ENCODE data around the gene RHOG.
"Not testable (repeated sequence)": the region's sequence is repeated elsewhere in the genome, so short reads cannot be mapped to it uniquely, and the experiment has no call there.

Gene RHOG

DNA sequence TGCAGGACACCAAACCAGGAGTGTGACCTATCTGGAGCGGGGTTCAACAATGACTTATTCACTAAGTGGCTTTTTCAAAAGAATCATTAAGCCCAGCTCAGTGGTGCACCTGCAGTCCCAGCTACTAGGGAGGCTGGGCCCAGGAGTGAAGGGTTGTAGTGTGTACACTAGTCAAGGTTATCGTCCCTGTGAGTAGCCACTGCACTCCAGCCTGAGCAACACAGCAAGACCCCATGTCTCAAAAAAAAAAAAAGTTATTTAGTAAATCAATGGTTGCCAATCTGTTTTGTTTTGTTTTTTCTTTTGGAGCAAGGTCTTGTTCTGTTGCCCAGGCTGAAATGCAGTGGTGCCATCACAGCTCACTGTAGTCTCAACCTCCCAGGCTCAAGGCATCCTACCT lies 7.9 kb downstream of the RHOG start:
- no peak for DNase-seq

DNA sequence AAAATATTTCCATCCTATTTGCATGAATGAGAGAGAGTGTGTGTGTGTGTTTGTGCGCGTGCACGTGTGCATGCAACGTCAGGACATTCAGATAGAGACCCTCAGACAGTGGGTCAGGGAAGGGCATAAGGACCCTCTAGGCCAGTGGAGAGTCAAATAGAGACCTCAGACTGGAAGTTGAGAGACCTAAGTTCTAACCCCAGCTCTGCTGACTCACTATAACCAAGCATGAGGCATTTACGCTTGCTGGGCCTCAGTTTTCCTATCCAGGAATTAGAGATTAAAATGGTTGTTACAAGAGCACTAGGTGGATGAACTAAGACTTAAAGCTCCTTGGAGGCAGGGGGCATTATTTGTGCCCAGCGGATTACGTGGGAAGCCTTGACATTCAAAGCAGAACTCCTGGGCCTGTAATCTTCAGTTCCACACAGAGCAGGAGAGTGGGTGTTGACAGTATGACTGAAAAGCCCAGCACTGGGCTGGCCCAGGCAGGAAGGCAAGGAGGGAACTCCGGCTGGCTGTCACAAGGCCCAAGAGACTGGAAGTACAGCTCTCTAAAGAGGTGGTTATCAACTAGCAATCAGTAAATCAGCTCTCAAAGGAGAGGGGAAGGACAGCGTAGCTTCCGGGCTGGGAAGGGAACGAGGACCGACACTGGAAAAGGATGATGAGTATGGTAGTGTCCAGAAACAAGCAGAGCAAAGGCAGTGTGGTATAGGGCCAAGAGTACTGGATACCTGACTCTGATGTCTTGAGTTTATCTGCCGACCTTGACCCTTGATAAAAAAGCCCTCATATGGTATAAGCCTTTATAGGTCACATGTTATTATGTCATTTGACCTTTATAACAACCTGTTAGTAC lies 9.2 kb downstream of the RHOG start:
- no peak for DNase-seq

DNA sequence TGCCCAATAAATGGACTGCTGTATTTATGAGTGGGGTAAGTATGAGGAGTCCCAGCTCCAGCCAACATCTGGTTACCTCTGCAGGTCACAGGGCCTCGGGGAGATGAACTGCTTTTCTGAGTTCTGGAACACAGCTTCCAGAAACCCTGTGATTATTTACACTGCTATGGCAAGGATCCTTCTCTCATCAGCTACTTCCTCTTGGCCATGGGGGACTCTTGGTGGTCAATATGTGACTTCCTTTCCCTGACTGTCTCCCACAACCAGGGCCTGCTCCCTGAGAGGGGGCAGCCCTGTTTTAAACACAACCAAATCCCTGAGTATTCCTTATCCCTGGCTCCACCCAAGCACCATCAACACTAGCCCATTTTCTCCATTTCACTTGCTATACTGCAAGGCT lies 10.0 kb downstream of the RHOG start:
- no peak for DNase-seq

DNA sequence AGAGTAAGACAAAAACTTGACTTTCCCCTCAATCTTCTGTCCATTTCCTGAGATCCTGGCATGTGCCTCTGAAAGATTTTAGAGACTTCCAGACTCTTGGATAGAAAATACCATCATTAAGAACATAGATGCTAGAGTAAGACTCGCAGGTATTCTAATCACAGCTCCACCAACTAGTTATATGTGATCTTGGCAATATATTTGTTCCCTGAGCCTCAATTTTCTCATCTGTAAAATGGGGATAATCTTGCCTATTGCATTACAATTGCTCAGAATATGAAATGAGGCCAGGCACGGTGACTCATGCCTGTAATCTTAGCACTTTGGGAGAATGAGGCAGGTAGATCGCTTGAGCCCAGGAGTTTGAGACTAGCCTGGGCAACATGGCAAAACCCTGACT lies 10.7 kb downstream of the RHOG start:
- no peak for DNase-seq

DNA sequence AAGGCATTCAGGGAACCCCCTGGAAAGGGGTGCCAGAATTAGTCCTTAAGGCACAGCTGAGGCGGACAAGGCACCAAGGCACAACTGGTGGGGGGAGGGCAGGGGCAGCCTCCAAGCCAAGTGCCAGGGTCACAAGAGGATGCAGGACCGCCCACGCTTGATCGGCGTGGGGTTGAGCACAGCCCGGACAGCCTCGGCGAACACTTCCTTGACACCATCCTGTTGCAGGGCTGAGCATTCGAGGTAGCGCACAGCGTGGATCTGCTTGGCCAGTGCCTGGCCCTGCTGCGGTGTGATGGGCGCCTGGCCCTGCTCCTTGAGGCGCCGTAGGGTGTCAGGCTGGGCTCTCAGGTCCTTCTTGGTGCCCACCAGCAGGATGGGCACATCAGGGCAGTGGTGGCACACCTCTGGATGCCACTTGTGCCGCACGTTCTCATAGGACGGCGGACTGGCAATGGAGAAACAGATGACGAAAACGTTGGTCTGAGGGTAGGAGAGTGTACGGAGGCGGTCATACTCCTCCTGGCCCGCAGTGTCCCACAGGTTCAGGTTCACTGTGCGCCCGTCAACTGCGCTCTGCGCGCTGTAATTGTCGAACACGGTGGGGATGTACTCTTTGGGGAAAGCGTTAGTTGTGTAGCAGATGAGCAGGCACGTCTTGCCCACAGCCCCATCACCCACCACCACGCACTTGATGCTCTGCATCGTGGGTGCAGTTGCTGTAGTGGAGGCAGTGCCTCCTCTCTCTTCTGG lies 13.1 kb downstream of the RHOG start:
- DNase-seq = no peak

DNA sequence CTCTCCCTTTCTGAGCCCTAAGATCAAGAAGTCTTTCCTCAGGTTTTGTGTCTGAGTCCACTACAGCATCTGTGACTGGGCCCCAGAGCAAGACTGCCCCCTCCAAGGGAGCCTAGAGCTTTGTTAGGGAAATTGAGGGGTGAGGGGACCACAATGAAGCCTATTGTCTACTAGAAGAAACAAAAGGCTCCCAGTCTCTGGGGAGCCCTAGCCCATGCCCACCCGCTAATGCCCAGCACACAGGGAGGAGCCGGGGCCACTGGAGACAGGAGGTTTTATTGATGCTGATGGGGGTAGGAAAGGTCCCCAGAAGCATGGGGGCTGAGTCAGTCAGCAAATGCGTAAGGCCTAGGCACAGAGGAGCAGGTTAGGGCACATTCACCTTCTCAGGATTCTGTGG lies 14.0 kb downstream of the RHOG start:
- no peak for DNase-seq

DNA sequence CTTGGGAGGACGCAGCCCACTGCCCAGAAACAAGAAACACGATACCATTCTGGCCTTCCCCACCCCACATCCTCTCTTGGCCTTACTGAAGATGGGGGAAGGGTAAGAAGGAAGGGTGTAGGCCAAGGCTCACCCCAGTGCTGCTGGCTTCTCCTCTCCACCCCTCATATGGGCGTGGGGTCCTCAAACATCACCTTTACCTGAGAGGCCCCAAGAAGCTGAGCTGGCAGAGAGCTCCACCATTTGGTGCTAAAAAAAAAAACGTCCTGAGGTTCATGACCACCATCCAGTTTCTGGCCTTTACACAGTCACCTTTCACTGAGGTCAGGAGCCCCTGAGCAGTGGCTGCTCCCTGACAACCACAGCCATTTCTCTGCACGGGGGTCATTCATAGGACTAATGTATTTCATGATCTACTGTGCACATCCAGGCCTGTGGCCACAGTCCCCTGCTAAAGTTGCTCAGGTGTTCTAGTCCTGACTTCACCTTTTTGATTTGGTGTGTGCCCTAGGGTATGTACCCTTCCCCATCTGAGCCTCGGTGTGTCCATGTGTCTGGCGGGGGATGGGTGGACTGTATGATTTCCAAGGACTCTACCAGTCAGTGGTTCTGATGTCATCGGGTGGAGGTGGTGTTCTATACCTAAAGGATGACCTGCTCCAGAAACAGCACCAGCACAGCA lies 15.1 kb downstream of the RHOG start:
- DNase-seq = no peak

DNA sequence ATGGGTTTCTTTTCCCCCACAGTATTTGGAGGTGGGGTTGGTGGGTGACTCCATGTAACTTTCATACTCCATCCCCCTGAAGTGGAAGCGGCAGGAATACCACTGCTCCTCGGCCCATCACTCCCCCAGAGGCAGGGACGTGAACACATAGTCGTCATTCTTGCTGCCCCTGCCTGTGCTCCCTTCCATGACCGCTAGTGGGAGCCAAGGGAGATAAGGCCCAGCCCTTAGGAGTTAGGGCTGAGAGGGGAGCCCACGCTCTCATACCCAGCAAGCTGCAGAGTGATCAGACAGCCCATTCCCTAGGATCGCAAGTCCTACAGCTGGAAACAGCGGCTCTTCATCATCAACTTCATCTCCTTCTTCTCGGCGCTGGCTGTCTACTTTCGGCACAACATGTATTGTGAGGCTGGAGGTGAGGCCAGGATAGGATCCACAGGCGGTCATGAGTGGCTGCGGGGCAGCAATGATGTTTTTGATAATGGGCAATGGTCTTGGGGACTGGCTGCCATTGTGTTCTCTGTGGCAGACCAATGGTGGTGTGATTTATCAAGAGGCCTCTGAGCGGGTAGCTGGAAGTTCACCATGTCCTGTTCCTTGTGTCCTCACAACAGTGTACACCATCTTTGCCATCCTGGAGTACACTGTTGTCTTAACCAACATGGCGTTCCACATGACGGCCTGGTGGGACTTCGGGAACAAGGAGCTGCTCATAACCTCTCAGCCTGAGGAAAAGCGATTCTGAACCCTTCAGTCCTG lies 15.9 kb downstream of the RHOG start:
- DNase-seq = peak; percentile 2

DNA sequence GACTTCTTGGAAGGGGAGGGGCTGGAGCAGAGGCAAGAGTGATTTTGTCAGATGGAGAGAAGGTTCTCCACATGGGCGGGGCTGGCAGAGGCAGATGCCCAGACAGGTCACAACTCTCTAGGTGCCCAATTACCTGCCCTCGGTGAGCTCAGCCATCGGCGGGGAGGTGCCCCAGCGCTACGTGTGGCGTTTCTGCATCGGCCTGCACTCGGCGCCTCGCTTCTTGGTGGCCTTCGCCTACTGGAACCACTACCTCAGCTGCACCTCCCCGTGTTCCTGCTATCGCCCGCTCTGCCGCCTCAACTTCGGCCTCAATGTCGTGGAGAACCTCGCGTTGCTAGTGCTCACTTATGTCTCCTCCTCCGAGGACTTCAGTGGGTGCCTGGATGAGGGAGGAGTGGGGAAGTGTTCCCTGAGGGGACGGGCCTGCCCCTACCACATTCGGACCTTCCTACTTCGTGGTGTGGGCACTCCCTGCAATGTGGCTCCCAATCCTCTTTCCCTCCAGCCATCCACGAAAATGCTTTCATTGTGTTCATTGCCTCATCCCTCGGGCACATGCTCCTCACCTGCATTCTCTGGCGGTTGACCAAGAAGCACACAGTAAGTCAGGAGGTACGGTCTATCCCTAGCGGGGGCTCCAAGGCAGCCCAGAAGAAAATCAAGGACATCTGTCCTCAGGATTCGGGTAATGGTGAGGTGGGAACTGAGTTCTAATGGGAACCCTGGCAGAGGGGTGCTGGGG lies 16.8 kb downstream of the RHOG start:
- DNase-seq = no peak

DNA sequence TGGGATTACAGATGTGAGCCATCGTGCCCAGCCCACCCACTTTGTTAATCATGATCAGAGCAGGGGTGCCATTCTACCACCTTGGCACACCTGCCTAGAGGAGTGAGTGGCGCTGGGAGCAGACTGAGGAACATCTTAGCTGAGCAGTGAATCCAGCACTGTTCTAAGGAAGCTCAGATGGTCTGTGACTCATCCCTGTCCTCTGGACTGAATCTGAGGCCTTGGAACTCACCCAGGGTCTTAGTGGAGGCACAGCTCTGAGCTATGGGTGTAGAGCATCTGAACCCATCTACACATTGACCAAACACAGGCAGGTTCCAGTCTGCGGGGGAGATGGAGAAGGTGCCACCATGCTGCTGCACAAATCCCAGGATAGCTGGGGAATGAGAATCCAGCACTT lies 17.5 kb downstream of the RHOG start:
- no peak for DNase-seq

DNA sequence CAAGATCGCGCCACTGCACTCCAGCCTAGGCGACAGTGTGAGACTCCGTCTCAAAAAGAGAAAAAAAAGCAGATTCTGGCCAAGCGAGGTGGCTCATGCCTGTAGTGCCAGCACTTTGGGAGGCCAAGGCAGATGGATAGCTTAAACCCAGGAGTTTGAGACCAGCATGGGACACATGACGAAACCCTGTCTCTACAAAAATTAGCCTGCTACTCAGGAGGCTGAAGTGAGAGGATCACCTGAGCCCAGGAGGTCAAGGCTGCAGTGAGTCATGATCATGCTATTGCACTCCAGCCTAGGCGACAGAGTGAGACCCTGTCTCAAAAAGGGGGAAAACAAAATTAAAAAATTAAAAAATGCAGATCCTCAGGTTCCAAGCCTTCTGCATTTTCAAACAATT lies 18.4 kb downstream of the RHOG start:
- no peak for DNase-seq

DNA sequence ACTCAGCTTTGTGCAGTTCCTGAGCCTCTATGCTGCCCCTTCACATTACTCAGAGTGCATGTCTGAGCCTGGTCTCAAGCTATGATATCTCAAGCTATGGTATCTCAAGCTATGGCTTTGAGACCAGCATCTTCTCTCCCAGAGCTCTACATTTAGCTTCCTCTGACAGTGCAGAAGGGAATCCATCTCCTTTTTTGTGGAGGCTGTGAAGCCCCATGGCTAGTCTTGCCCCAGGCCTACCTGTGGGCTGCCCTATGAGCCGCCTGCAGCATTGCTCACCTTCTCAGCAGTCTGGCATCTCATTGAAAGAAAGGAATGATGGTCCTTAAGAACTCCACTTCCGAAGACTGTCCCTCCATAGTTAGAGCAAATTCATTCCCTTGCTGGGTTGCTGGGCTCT lies 19.8 kb downstream of the RHOG start:
- no peak for DNase-seq

DNA sequence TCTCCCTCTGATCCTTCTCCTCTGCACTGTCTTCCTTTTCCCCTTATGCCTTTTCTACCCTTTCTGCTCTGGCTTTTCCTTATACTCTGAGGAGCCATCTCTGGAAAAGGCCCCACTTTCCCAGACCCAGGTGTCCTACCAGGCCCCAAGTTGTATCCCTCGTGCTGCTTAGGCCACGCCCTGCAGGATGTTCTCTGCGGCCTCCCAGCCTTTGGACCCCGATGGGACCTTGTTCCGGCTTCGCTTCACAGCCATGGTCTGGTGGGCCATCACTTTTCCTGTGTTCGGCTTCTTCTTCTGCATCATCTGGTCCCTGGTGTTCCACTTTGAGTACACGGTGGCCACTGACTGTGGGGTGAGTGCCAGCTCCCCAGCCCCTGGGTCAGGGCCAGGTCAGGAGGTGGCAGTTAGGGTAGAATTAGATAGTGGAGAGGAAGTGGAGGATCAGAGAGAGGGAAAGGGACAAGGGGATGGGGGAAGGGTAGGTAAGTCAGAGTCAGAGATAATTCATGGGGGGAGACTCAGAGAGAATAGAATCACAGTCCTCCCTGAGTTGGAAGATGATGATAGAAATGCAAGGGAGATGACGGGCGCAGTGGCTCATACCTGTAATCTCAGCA lies 23.5 kb downstream of the RHOG start:
- DNase-seq = no peak

DNA sequence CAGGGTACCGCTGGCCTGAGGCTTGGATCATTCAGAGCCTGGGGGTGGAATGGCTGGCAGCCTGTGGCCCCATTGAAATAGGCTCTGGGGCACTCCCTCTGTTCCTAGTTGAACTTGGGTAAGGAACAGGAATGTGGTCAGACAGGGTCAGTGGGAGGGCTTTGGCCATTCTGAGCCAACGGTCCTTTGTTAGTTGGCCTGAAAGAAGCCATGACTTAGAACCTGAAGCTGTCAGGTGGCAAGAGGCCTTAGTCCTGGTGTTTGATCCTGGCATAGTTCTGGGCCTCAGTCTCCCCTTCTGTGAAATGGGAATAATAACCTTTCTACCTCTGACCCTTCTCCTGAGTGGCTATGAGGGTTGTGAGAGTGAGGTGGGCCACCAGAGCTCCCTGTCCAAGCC lies 24.1 kb downstream of the RHOG start:
- no peak for DNase-seq

DNA sequence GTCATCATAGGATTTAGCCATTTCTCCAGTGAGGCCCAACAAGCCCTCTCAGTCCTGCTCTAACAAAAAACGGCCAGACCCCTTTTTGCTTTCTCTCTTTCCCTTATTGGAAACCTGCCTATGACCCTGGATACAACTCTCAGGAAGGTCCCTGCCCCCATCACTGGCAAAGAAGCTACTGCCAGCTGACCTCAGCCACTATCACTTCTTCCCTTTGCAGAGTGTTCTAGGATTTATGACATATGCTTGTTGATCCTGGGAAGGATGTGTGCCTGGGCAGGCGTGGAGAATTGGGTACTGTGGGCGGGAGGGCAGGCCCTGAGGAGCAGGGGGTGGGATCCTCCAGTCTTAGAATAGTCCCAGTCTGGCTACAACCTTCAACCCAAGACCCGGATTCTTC lies 24.9 kb downstream of the RHOG start:
- DNase-seq = no peak

DNA sequence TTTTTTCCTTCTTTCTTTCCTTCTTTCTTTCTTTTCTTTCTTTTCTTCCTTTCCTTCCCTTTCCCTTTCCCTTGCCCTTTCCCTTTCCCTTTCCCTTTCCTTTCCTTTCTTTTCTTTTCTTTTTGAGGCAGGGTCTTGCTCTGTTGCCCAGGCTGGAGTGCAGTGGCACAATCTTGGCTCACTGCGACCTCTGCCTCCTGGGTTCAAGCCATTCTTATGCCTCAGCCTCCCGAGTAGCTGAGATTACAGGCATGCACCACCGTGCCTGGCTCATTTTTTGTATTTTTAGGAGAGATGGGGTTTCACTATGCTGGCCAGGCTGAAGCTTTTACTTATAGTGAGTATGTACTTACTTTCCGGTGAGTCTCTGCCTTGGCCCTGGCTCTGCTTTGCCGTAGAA lies 25.9 kb downstream of the RHOG start:
- not testable (repeated sequence) for DNase-seq

DNA sequence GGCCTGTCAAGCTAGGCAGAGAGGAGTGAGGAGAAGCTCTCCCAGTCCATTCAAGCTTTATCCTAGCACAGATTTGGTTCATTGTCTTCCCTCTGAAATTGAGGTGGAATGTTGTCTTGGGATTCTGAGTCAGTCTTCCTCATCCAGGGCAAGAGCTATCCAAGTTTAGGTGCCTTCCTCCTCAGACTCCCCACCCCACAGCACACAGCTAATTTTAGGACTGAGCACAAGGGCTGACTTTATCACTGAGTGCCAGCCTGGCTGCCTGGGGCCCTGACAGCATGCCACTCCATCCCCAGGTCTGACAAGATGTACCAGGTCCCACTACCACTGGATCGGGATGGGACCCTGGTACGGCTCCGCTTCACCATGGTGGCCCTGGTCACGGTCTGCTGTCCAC lies 29.8 kb downstream of the RHOG start:
- DNase-seq = no peak

DNA sequence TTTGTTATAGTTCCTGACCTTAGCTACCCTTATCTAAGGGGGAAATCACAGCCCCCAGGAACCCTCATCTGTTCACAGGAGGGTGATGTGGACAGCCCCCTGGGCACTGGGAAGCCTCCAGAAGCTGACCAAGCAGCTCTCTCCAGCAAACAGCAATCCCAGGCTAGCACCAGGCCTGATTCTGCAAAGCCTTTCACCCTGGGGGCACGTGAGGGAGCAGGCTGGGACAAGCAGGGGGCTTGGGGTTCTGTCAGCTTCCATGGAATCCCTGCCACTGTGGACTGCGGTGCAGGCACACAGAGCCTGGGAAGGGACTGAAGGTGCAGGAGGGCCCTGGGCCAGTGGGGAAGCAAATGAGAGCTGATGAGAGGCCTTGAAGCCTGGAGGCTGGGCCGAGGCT lies 30.3 kb downstream of the RHOG start:
- DNase-seq = no peak

DNA sequence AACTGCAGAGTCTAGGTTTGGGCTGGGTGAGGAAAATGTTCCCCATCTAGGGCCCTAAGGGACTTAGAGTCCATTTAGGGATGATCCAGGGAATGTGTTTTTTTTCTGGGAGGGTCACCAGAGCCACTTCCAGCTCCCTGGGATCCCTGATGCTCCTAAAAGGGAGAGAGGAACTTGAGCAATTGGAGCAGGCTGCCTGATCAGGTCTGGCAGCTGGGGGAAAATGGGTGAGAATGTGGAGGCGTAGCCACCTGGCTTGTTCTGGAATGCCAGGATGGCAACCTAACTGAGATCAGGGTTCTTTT lies 31.2 kb downstream of the RHOG start:
- DNase-seq = no peak

DNA sequence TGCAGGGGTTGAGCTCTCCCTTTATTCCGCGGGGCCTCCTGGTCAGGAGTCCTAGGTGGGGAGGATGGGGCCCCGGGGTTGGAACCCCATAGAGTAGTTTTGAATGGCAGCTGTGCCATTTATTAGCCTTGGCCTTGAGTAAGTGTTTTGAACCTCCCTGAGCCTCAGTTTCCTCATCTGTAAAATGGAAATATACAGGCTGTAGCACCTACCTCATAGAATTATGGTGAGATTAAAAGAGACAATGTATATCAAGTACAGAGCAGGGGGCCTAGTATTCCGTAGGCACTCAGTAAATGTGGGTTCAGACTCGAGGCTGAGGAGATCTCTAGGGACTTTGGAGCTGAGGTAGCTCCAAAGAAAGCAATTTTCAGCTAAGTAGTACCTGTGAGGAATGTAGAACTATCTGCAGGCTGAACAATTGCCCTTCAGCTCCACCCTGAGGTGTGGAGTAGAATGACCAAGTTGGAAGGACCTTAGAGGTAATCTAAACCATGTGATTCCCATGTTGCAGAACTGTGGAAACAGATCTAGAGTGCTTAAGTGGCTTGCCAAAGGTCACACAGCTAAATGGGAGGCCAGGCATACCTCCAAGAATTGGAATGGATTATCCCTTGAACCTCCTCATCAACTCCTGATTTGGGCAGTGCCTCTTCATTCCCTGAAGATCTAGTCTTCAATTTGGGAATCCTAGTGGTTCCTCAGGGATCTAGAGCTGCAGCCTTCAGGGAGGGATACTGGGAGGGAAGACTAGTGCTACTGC lies 31.7 kb downstream of the RHOG start:
- DNase-seq = peak; percentile 30

Measured in NCI-H345 (cell line).